GM10266 (cell line): Measurements from ENCODE around the gene PGRMC2.

Experiments
- DNase-seq: peaks from one replicate; pipeline ENCODE4 v3.0.0; 2012; ENCODE audit errors: extremely low spot score
- TF ChIP-seq, protein P1 (sequence below): IDR thresholded peaks from 2 replicates; pipeline ENCODE4 v1.5.1; 2012; ENCODE audit warnings: mild to moderate bottlenecking, low read depth; ENCODE audit not compliant: control insufficient read depth, insufficient read depth; ENCODE audit errors: missing control alignments

Gene PGRMC2

GRCh38 chr4:128285085-128285997 is 2.3 kb downstream of the PGRMC2 start:
- no peak for DNase-seq

DNA sequence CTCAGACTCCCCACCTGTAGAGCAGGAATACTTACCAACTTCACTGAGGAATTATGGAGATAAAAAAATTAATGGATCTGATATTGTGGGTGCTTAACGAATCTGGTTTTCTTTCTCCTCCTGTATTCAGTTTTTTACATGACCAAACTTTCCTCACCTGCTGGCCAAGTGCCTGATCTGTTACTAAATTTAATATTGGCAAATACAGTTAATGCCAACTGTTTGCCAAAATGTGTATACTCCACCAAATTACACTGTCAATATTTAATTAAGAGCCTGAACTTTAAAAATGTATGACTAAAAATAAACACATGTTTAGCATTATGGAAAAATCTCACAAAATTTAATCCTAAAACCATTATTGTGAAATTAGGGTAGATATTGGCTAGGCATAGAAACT is 3.3 kb downstream of the PGRMC2 start:
- TF ChIP-seq, protein P1, sequence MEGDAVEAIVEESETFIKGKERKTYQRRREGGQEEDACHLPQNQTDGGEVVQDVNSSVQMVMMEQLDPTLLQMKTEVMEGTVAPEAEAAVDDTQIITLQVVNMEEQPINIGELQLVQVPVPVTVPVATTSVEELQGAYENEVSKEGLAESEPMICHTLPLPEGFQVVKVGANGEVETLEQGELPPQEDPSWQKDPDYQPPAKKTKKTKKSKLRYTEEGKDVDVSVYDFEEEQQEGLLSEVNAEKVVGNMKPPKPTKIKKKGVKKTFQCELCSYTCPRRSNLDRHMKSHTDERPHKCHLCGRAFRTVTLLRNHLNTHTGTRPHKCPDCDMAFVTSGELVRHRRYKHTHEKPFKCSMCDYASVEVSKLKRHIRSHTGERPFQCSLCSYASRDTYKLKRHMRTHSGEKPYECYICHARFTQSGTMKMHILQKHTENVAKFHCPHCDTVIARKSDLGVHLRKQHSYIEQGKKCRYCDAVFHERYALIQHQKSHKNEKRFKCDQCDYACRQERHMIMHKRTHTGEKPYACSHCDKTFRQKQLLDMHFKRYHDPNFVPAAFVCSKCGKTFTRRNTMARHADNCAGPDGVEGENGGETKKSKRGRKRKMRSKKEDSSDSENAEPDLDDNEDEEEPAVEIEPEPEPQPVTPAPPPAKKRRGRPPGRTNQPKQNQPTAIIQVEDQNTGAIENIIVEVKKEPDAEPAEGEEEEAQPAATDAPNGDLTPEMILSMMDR, result no peak
- DNase-seq, result no peak

More at GRCh38 chr4:128285085-128285997, 2.3 kb downstream of the PGRMC2 start:
- TF ChIP-seq, protein P1, result no peak

GRCh38 chr4:128283071-128283470 is 4.5 kb downstream of the PGRMC2 start:
- TF ChIP-seq, protein P1, result no peak
- no peak for DNase-seq

DNA sequence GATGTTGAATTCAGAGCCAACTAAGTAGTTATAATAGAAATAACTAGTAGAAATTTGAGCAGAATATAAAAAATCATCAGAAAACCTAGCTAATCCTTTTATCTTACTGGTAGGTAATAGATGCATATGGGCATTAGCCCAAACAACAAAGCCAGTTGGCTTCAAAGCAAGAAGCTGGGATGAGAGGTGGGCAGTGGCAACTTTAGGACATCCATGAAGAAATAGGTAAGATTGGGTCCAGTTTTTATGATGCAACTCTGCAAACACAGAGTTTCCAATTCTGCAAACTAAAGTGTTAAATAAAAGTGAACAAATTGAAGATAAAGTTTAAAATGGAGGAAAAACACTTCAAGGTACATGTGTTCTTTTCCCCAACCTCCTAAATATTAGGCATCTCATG is 5.1 kb downstream of the PGRMC2 start:
- DNase-seq, result no peak
- TF ChIP-seq, protein P1, result no peak

GRCh38 chr4:128281354-128281753 is 6.3 kb downstream of the PGRMC2 start:
- TF ChIP-seq, protein P1, result no peak
- no peak for DNase-seq

- TF ChIP-seq, protein P1, result no peak
- no peak for DNase-seq
Measured at GRCh38 chr4:128279624-128280225, 7.9 kb downstream of the PGRMC2 start.

GRCh38 chr4:128277856-128278255 is 9.8 kb downstream of the PGRMC2 start:
- DNase-seq, result no peak
- TF ChIP-seq, protein P1, result no peak
